Stimulated activated CD4-positive, alpha-beta T cell treated with anti-CD3 and anti-CD28 coated beads, TNF-alpha, amount 100 ng/mL, for 48 hours (primary cell): ENCODE results near the gene CNRIP1.

Source experiments
- DNase-seq, 3 donors: peaks; one replicate each; pipeline ENCODE4 v3.0.0-alpha.2; 2020; ENCODE audit warnings: low read depth in 3 of 3

The CNRIP1 gene

GRCh38 chr2:68251187-68251854 lies 68.4 kb downstream of the CNRIP1 start:
- peak; percentile 52 to 54 (median 53) for DNase-seq

- no peak for DNase-seq
These were observed 69.0 kb downstream of the CNRIP1 start for GRCh38 chr2:68250652-68251186.

DNA sequence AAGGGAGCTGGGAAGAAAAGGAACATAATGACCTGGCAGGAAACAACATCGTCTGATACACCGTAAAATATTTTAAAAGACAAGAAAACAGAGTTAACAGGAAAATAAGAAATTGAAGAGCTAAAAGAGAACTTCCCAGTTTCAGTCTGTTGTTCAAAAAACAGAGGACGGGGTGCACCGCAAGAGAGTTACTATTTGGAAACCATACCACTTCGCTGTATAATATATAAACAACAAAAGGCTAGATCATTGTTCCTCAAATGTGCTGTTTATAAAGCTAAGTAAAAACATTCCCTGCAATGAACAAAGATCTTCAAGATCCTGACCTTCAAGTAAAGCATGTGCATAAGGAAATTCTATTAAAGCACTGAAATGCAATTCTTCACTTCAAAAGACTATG lies 69.6 kb downstream of the CNRIP1 start:
- no peak for DNase-seq

DNA sequence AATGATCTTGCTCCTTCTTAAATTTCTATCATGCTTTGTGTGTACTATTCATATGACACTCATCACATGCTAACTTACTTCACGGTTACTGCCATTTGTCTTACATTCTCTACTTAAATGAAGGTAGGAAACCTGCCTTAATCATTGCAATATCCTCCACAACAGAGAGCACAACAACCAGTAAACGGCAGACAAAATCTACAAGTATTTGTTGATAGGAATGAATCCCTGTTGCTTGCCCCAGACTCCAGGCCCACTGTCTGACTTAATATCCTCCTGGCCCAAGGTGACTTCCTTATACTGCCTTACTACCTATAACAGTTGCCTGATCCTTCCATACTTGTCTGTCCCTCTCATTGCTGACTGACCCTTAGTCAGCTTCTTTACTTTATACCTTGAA lies 70.9 kb downstream of the CNRIP1 start:
- DNase-seq: no peak

- DNase-seq: no peak
These were observed 71.4 kb downstream of the CNRIP1 start for GRCh38 chr2:68248361-68248760.

GRCh38 chr2:68246396-68246795 lies 73.4 kb downstream of the CNRIP1 start:
- no peak for DNase-seq

DNA sequence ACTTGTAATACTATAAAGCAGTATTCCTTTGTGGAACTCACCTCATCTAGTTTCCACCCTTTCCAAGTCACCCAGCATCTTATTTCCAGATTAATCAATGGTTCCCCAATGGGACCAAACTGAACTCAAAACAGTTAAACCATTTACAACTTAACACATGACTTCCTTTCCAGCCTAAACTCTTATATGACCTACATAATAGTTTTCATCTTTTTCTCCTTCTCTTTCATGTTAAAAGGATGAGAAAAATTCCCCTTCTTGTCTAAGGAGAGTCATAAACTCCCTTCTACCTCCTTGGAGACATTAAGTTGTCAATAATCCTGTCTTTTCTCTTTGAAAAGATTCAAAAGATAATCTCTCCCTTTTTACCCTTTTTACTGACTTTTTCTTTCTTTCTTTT lies 74.1 kb downstream of the CNRIP1 start:
- DNase-seq: no peak

DNA sequence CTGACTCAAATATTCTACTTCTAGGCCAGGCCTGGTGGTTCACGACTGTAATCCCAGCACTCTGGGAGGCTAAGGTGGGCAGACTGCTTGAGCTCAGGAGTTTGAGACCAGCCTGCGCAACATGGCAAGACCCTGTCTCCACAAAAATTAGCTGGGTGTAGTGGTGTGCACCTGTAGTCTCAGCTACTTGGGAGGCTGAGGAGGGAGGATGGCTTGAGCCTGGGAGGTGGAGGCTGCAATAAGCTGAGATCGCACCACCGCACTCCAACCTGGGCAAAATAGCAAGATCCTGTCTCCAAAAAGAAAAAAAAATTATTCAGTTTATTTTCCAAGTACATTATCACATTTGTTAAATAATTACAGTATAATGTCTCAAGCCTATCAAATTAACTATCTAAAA lies 74.7 kb downstream of the CNRIP1 start:
- DNase-seq: no peak

GRCh38 chr2:68244456-68244855 lies 75.3 kb downstream of the CNRIP1 start:
- no peak for DNase-seq
